Measurements from ENCODE around the gene STK39.

DNA sequence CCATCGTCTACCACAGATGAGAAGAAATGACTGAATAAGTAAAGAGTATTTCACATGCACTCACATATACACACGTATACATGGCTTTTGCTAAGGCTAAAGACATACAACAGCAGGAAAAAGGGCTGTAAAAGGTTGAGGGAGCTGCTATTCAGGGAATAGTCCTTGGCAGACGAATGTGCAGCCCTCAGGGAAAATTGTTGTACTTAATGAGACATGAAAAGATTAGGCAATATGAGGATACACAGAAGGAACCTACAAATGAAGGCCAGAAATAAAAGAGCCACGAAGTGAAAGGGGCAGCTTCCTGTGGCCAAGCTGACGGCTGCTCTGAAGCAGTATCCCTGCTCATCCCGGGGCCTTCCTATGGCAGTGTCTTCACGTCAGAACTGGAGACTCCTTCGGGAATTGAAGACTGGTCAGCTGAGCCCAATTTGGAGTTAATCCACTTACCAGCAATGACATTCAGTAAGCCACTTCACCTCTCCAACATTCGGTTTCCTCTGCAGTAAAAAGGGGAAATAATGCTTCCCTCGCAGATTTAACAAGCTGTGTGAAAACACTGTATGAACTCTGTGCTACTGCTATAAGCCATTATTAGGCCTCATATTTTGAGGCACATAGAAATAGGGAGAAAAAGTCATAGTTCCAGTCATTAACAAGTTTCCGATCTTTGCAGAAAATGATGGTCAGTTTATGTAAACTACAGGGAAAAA, 221.8 kb downstream of the STK39 start:
- TF ChIP-seq YY1 (IDR thresholded peaks at IDR 0.05; ENCODE audit: insufficient read depth, insufficient read length) (no peak), ZNF274 (IDR thresholded peaks at IDR 0.05; ENCODE audit: low read depth, low read length) (no peak)
